Mesenchymal stem cell (in vitro differentiated cells and primary cell): Measurements from ENCODE around the gene VARS2.

Source experiments
- DNase-seq: peaks from one replicate; pipeline ENCODE4 v3.0.0-alpha.2; 2013
- H2AFZ ChIP-seq: one replicate; pipeline ENCODE4 v1.6.1; 2013; ENCODE audit warnings: low read depth, mild to moderate bottlenecking, control low read depth, inconsistent platforms, low read length, moderate library complexity
- H2AK5ac ChIP-seq: 2 replicates; pipeline ENCODE4 v1.6.1; 2013; ENCODE audit warnings: low read length, moderate library complexity, mild to moderate bottlenecking, inconsistent platforms; ENCODE audit not compliant: severe bottlenecking
- H2BK120ac ChIP-seq: one replicate; pipeline ENCODE4 v1.6.1; 2013; ENCODE audit warnings: low read depth, mild to moderate bottlenecking, inconsistent platforms, low read length, moderate library complexity
- H2BK12ac ChIP-seq, 2 experiments: one replicate each; pipeline ENCODE4 v1.6.1; 2013; ENCODE audit warnings: inconsistent platforms in 2 of 2, low read length in 2 of 2, mild to moderate bottlenecking in 2 of 2, moderate library complexity in 2 of 2, control low read depth in 1 of 2
- H2BK15ac ChIP-seq: one replicate; pipeline ENCODE4 v1.6.1; 2013; ENCODE audit warnings: mild to moderate bottlenecking, low read depth, inconsistent platforms; ENCODE audit not compliant: poor library complexity, severe bottlenecking
- H2BK5ac ChIP-seq: 2 replicates; pipeline ENCODE4 v1.6.1; 2013; ENCODE audit warnings: low read depth, mild to moderate bottlenecking, low read length, control low read depth, inconsistent platforms; ENCODE audit not compliant: poor library complexity, severe bottlenecking
- H3K14ac ChIP-seq, 2 experiments: one replicate each; pipeline ENCODE4 v1.6.1; 2013; ENCODE audit warnings: inconsistent platforms in 2 of 2, low read length in 2 of 2, control low read depth in 1 of 2, mild to moderate bottlenecking in 1 of 2, moderate library complexity in 1 of 2
- H3K18ac ChIP-seq, 2 experiments: one replicate each; pipeline ENCODE4 v1.6.1; 2013; ENCODE audit warnings: inconsistent platforms in 2 of 2, low read length in 2 of 2, control low read depth in 1 of 2, low read depth in 1 of 2, mild to moderate bottlenecking in 1 of 2
- H3K23ac ChIP-seq, 2 experiments: one replicate each; pipeline ENCODE4 v1.6.1; 2013; ENCODE audit warnings: inconsistent platforms in 2 of 2, low read length in 2 of 2, mild to moderate bottlenecking in 2 of 2, moderate library complexity in 2 of 2, control low read depth in 1 of 2
- H3K27ac ChIP-seq: 2 replicates; pipeline ENCODE4 v1.5.1; 2013; ENCODE audit warnings: mild to moderate bottlenecking, moderate library complexity, low read length, control low read depth, inconsistent platforms; ENCODE audit not compliant: poor library complexity, severe bottlenecking
- H3K27me3 ChIP-seq, 2 experiments: 2 replicates each; pipeline versions ENCODE4 v1.6.1 to v1.7.0; 2013; ENCODE audit warnings: low read length in 2 of 2, mild to moderate bottlenecking in 2 of 2, moderate library complexity in 2 of 2, control low read depth in 1 of 2, inconsistent platforms in 1 of 2; ENCODE audit not compliant: control insufficient read depth in 1 of 2, insufficient read depth in 1 of 2
- H3K36me3 ChIP-seq, 2 experiments: 2 replicates each; pipeline versions ENCODE4 v1.6.1 to v1.7.0; 2013; ENCODE audit warnings: low read length in 2 of 2, control low read depth in 1 of 2, inconsistent platforms in 1 of 2, low read depth in 1 of 2, mild to moderate bottlenecking in 1 of 2; ENCODE audit not compliant: insufficient read depth in 2 of 2, control insufficient read depth in 1 of 2
- H3K4ac ChIP-seq, 2 experiments: one replicate each; pipeline ENCODE4 v1.6.1; 2013; ENCODE audit warnings: inconsistent platforms in 2 of 2, low read length in 2 of 2, mild to moderate bottlenecking in 2 of 2, moderate library complexity in 2 of 2, control low read depth in 1 of 2, low read depth in 1 of 2
- H3K4me1 ChIP-seq: 2 replicates; pipeline ENCODE4 v1.6.1; 2013; ENCODE audit warnings: low read depth, low read length, control low read depth; ENCODE audit not compliant: control insufficient read depth, insufficient read depth
- H3K4me2 ChIP-seq: 2 replicates; pipeline ENCODE4 v1.6.1; 2013; ENCODE audit warnings: low read length, mild to moderate bottlenecking, inconsistent platforms; ENCODE audit not compliant: poor library complexity, severe bottlenecking
- H3K4me3 ChIP-seq, 2 experiments: 2 replicates each; pipeline versions ENCODE4 v1.5.1 to v1.7.0; 2013; ENCODE audit warnings: low read length in 2 of 2, mild to moderate bottlenecking in 2 of 2, control low read depth in 1 of 2, low read depth in 1 of 2; ENCODE audit not compliant: insufficient read depth in 1 of 2
- H3K79me1 ChIP-seq: replicated peaks from 2 replicates; pipeline ENCODE4 v1.6.1; 2013; ENCODE audit warnings: mild to moderate bottlenecking, control low read depth, low read length, inconsistent platforms; ENCODE audit not compliant: poor library complexity, severe bottlenecking
- H3K9ac ChIP-seq: 2 replicates; pipeline ENCODE4 v1.7.0; 2013; ENCODE audit warnings: mild to moderate bottlenecking, low read length, moderate library complexity
- H3K9me3 ChIP-seq: 2 replicates; pipeline ENCODE4 v1.7.0; 2013; ENCODE audit warnings: mild to moderate bottlenecking, low read length; ENCODE audit not compliant: control insufficient read depth
- H4K8ac ChIP-seq: one replicate; pipeline ENCODE4 v1.6.1; 2013; ENCODE audit warnings: inconsistent platforms, mild to moderate bottlenecking, low read length, moderate library complexity
- H4K91ac ChIP-seq: one replicate; pipeline ENCODE4 v1.6.1; 2013; ENCODE audit warnings: mild to moderate bottlenecking, low read length, inconsistent platforms
- WGBS: methylation state at CpG from one replicate; pipeline ENCODE4 v1.1.7; 2013; ENCODE audit warnings: mixed read lengths; 5-methylcytosine and 5-hydroxymethylcytosine counted together

Gene VARS2

GRCh38 chr6:30885481-30885998 lies 28.5 kb upstream of the VARS2 start:
- Histone ChIP-seq H3K9me3 (no peaks in the 10 kb centered on the region), H3K79me1 (peaks cover 11% of the 10 kb centered on the region), H4K91ac (peak overlapping the region; percentile 31), H2BK15ac (no peak overlapping the region), H3K27ac (peak overlapping the region; percentile 92), H3K14ac (peak overlapping the region in 1 of 2 experiments; percentile 92), H3K4ac (peak overlapping the region in 1 of 2 experiments; percentile 73), H3K4me2 (peak overlapping the region; percentile 97), H2BK12ac (peak overlapping the region; percentile 69 to 91), H2AFZ (peak overlapping the region; percentile 32), H3K9ac (peak overlapping the region; percentile 69), H3K36me3 (peaks cover 4 to 20% of the 10 kb centered on the region in 2 experiments), H3K18ac (peak overlapping the region in 1 of 2 experiments; percentile 84), H2BK5ac (peak overlapping the region; percentile 60), H3K4me1 (peaks cover 67% of the 10 kb centered on the region), H3K27me3 (no peaks in the 10 kb centered on the region), H3K4me3 (peak overlapping the region; percentile 70 to 87), H4K8ac (peak overlapping the region; percentile 59), H2AK5ac (peak overlapping the region; percentile 47), H2BK120ac (no peak overlapping the region), H3K23ac (peak overlapping the region in 1 of 2 experiments; percentile 85)
- 36% methylated on average over 7 of the region's 7 CpGs for WGBS
- peak; percentile 47 for DNase-seq

GRCh38 chr6:30885999-30886896 lies 27.8 kb upstream of the VARS2 start:
- H3K79me1 ChIP-seq: peaks cover 17% of the 10 kb centered on the region
- H4K8ac ChIP-seq: peak overlapping the region; percentile 70
- no peak overlapping the region for H2AFZ ChIP-seq
- H3K4me3 ChIP-seq: peak overlapping the region; percentile 70 to 87
- H4K91ac ChIP-seq: peak overlapping the region; percentile 66
- WGBS: 1% methylated on average over 15 of the region's 18 CpGs
- no peak overlapping the region for H3K23ac ChIP-seq
- peak overlapping the region; percentile 97 for H3K4me2 ChIP-seq
- peak overlapping the region; percentile 92 for H3K27ac ChIP-seq
- no peak overlapping the region for H2BK120ac ChIP-seq
- DNase-seq: peak; percentile 87
- H3K14ac ChIP-seq: peak overlapping the region in 1 of 2 experiments; percentile 92
- H3K18ac ChIP-seq: peak overlapping the region; percentile 84
- no peaks in the 10 kb centered on the region for H3K9me3 ChIP-seq
- no peaks in the 10 kb centered on the region for H3K27me3 ChIP-seq
- no peak overlapping the region for H2BK15ac ChIP-seq
- peaks cover 65% of the 10 kb centered on the region for H3K4me1 ChIP-seq
- H2BK5ac ChIP-seq: peak overlapping the region; percentile 68
- H2AK5ac ChIP-seq: peak overlapping the region; percentile 88
- H3K4ac ChIP-seq: peak overlapping the region; percentile 29 to 52
- H3K9ac ChIP-seq: peak overlapping the region; percentile 69
- H3K36me3 ChIP-seq: peaks cover 4 to 28% of the 10 kb centered on the region in 2 experiments
- H2BK12ac ChIP-seq: peak overlapping the region in 1 of 2 experiments; percentile 69

- Histone ChIP-seq H3K9me3 (no peaks in the 10 kb centered on the region), H3K36me3 (peaks cover 4 to 34% of the 10 kb centered on the region in 2 experiments), H3K9ac (no peak overlapping the region), H2BK12ac (peak overlapping the region; percentile 16 to 43), H4K91ac (no peak overlapping the region), H3K4ac (no peak overlapping the region), H3K4me3 (no peak overlapping the region), H2BK5ac (no peak overlapping the region), H3K27me3 (no peaks in the 10 kb centered on the region), H3K18ac (peak overlapping the region in 1 of 2 experiments; percentile 26), H2AK5ac (peak overlapping the region; percentile 88), H2BK15ac (no peak overlapping the region), H3K23ac (no peak overlapping the region), H3K4me1 (peaks cover 61% of the 10 kb centered on the region), H2AFZ (no peak overlapping the region), H4K8ac (no peak overlapping the region), H3K14ac (no peak overlapping the region), H3K27ac (peak overlapping the region; percentile 92), H2BK120ac (no peak overlapping the region), H3K4me2 (peak overlapping the region; percentile 97), H3K79me1 (peaks cover 23% of the 10 kb centered on the region)
- no peak for DNase-seq
Observed at GRCh38 chr6:30886897-30887255, 27.2 kb upstream of the VARS2 start.
